HCT116 (cell line): ENCODE measurements around the gene CDKN1C. TPM values are rescaled to one million over a fixed set of nuclear protein-coding genes. Genes with fewer than 3 reads are reported as not detected.

Source experiments
- ATAC-seq: fragments of 200-7000 bp; cut with Tn5 transposase; 2 replicates; pipeline ENCODE4 v1.9.1; 2020; ENCODE audit warnings: mild to moderate bottlenecking, moderate library complexity
- BruUV-seq: library from RNA; stranded (reverse); fragments of 400-500 nt; replicated peaks from 2 replicates; lab custom pipeline; 2021; lab: Mats Ljungman, UMichigan
- CTCF ChIA-PET: fragments of 300-600 bp; sonication (Branson Sonifier 250); formaldehyde crosslinking; loops from one replicate; lab custom pipeline; 2021; ENCODE audit warnings: antibody characterized with exemption; lab: Charles Lee
- POLR2A ChIA-PET: fragments of 300-600, 350-600 bp; sonication (Branson Sonifier 250); formaldehyde crosslinking; loops from one replicate; lab custom pipeline; 2021; ENCODE audit warnings: antibody characterized with exemption; lab: Charles Lee
- RAD21 ChIA-PET, 2 experiments: fragments of 300-600 bp; sonication (Branson Sonifier 250); formaldehyde crosslinking; loops; one replicate each; lab custom pipeline; 2023; ENCODE audit warnings: low total read pairs in 2 of 2; ENCODE audit not compliant: uncharacterized antibody in 2 of 2, unreplicated experiment in 2 of 2, low non-redundant PET in 1 of 2; lab: Charles Lee
- DNase-seq: peaks from one replicate; pipeline ENCODE4 v3.0.0-alpha.2; 2010; ENCODE audit warnings: low read depth, low spot score
- H2AFZ ChIP-seq: fragments of 200-600 bp; shearing (Covaris generic), sonication (generic); 2 replicates; pipeline ENCODE4 v1.6.1; 2017; ENCODE audit warnings: low read depth, mixed run types, mixed read lengths, antibody characterized with exemption, low read length; ENCODE audit not compliant: poor library complexity, severe bottlenecking
- H3K27ac ChIP-seq: 2 replicates; pipeline ENCODE4 v1.5.1; 2012; ENCODE audit warnings: low read depth, low read length
- H3K27me3 ChIP-seq: fragments of 200-600 bp; sonication (generic); 2 replicates; pipeline ENCODE4 v1.6.1; 2016; ENCODE audit warnings: mixed run types, low read length, mixed read lengths; ENCODE audit not compliant: insufficient read depth
- H3K36me3 ChIP-seq, 2 experiments: fragments of 200-500 bp in 1 of 2; fragments of 200-600 bp in 1 of 2; sonication (Bioruptor generic) in 1 of 2; sonication (generic) in 1 of 2; 2 replicates each; pipeline versions ENCODE4 v1.5.1 to v1.6.1; 2014 to 2016; ENCODE audit warnings: low read length in 2 of 2, inconsistent platforms in 1 of 2, mixed read lengths in 1 of 2, mixed run types in 1 of 2; ENCODE audit not compliant: insufficient read depth in 2 of 2, control insufficient read depth in 1 of 2
- H3K4me1 ChIP-seq, 2 experiments: fragments of 200-600 bp in 1 of 2; sonication (generic) in 1 of 2; 2 replicates each; pipeline versions ENCODE4 v1.5.1 to v1.6.1; 2012 to 2017; ENCODE audit warnings: low read length in 2 of 2, inconsistent platforms in 1 of 2, mild to moderate bottlenecking in 1 of 2, mixed read lengths in 1 of 2, mixed run types in 1 of 2, moderate library complexity in 1 of 2; ENCODE audit not compliant: insufficient read depth in 2 of 2, control insufficient read depth in 1 of 2
- H3K4me2 ChIP-seq: fragments of 200-600 bp; sonication (generic); 2 replicates; pipeline ENCODE4 v1.6.1; 2017; ENCODE audit warnings: mixed run types, low read length, mixed read lengths
- H3K4me3 ChIP-seq, 2 experiments: fragments of 200-600 bp in 1 of 2; sonication (generic) in 1 of 2; replicated peaks in 1 of 2; 2 replicates each; pipeline ENCODE4 v1.5.1; 2011 to 2016; ENCODE audit warnings: low read length in 2 of 2, control low read depth in 1 of 2, low read depth in 1 of 2, mild to moderate bottlenecking in 1 of 2, mixed read lengths in 1 of 2, mixed run types in 1 of 2
- H3K79me2 ChIP-seq: fragments of 200-600 bp; sonication (generic); 2 replicates; pipeline ENCODE4 v1.6.1; 2017; ENCODE audit warnings: mild to moderate bottlenecking, mixed run types, low read length, moderate library complexity, mixed read lengths; ENCODE audit not compliant: insufficient read depth
- H3K9ac ChIP-seq: fragments of 200-600 bp; sonication (generic); 2 replicates; pipeline ENCODE4 v1.6.1; 2016; ENCODE audit warnings: low read length, mixed read lengths
- H3K9me2 ChIP-seq: fragments of 200-600 bp; sonication (generic), shearing (Covaris generic); 2 replicates; pipeline ENCODE4 v1.6.1; 2017; ENCODE audit warnings: mixed run types, mild to moderate bottlenecking, moderate library complexity; ENCODE audit not compliant: insufficient read depth
- H3K9me3 ChIP-seq, 2 experiments: fragments of 200-500 bp in 1 of 2; fragments of 200-600 bp in 1 of 2; sonication (Bioruptor generic) in 1 of 2; sonication (generic) in 1 of 2; 2 replicates each; pipeline ENCODE4 v1.6.1; 2014 to 2017; ENCODE audit warnings: low read length in 2 of 2, mixed read lengths in 2 of 2, inconsistent platforms in 1 of 2, low read depth in 1 of 2, mild to moderate bottlenecking in 1 of 2, mixed run types in 1 of 2, moderate library complexity in 1 of 2; ENCODE audit not compliant: control insufficient read depth in 1 of 2, insufficient read depth in 1 of 2
- H4K20me1 ChIP-seq: fragments of 200-600 bp; sonication (generic), shearing (Covaris generic); 2 replicates; pipeline ENCODE4 v1.6.1; 2017; ENCODE audit warnings: mixed run types, mild to moderate bottlenecking, moderate library complexity; ENCODE audit not compliant: insufficient read depth
- CBX3 ChIP-seq: IDR thresholded peaks from 2 replicates; pipeline ENCODE4 v1.6.1; 2012; ENCODE audit warnings: low read depth
- CEBPB ChIP-seq: IDR thresholded peaks from 2 replicates; pipeline ENCODE4 v1.6.1; 2012; ENCODE audit warnings: low read depth
- EGR1 ChIP-seq: IDR thresholded peaks from 2 replicates; pipeline ENCODE4 v1.6.1; 2012; ENCODE audit warnings: low read depth
- ELF1 ChIP-seq: IDR thresholded peaks from 2 replicates; pipeline ENCODE4 v1.6.1; 2012; ENCODE audit warnings: low read depth, borderline replicate concordance
- EZH2 ChIP-seq: fragments of 200-600 bp; sonication (generic); IDR thresholded peaks from 2 replicates; pipeline ENCODE4 v1.6.1; 2017; ENCODE audit warnings: antibody characterized with exemption, mixed run types
- FOSL1 ChIP-seq: IDR thresholded peaks from 2 replicates; pipeline ENCODE4 v1.6.1; 2012; ENCODE audit warnings: low read depth
- JUND ChIP-seq: IDR thresholded peaks from 2 replicates; pipeline ENCODE4 v1.6.1; 2012
- POLR2A ChIP-seq: IDR thresholded peaks from 2 replicates; pipeline ENCODE4 v1.7.0; 2011; ENCODE audit warnings: borderline replicate concordance; ENCODE audit not compliant: insufficient read depth, insufficient read length; ENCODE audit errors: extremely low read depth
- POLR2AphosphoS5 ChIP-seq: IDR thresholded peaks from 2 replicates; pipeline ENCODE4 v1.6.1; 2011; ENCODE audit warnings: mild to moderate bottlenecking, low read depth, low read length, moderate library complexity
- RAD21 ChIP-seq: IDR thresholded peaks from 2 replicates; pipeline ENCODE4 v1.6.1; 2012; ENCODE audit warnings: low read depth, mild to moderate bottlenecking
- SIN3A ChIP-seq: IDR thresholded peaks from 2 replicates; pipeline ENCODE4 v1.6.1; 2012; ENCODE audit warnings: low read depth
- SP1 ChIP-seq: IDR thresholded peaks from 2 replicates; pipeline ENCODE4 v1.6.1; 2012; ENCODE audit warnings: low read depth
- SRF ChIP-seq: IDR thresholded peaks from 2 replicates; pipeline ENCODE4 v1.6.1; 2012; ENCODE audit warnings: low read depth
- TCF7L2 ChIP-seq: IDR thresholded peaks from 2 replicates; pipeline ENCODE4 v1.7.0; 2011; ENCODE audit warnings: borderline replicate concordance, inconsistent platforms; ENCODE audit not compliant: insufficient read depth, insufficient read length; ENCODE audit errors: extremely low read depth
- YY1 ChIP-seq: IDR thresholded peaks from 2 replicates; pipeline ENCODE4 v1.6.1; 2011; ENCODE audit warnings: low read length, low read depth, moderate library complexity, mild to moderate bottlenecking; ENCODE audit not compliant: insufficient replicate concordance; ENCODE audit errors: extremely low read depth
- ZFX ChIP-seq: fragments of 450-650 bp; IDR thresholded peaks from 2 replicates; pipeline ENCODE4 v1.6.1; 2017
- ZNF274 ChIP-seq: fragments of 200-500 bp; sonication (Bioruptor generic); IDR thresholded peaks from 2 replicates; pipeline ENCODE4 v1.6.1; 2014; ENCODE audit warnings: mild to moderate bottlenecking, low read depth, low read length, inconsistent platforms
- intact Hi-C: fragments of 100-400 bp; cut with micrococcal nuclease; formaldehyde crosslinking; loops from 2 replicates; pipeline ENCODE4 v1.10.0; 2022
- total RNA-seq: library from RNA; stranded (reverse); gene quantifications from one replicate; pipeline ENCODE4 v1.2.1, GENCODE V29; 2021; ENCODE audit not compliant: unreplicated experiment
- TF ChIP-seq, protein P1 (sequence below): IDR thresholded peaks from 2 replicates; pipeline ENCODE4 v1.6.1; 2012
- TF ChIP-seq, protein P2 (sequence below): IDR thresholded peaks from 2 replicates; pipeline ENCODE4 v1.6.1; 2012
- TF ChIP-seq, protein P3 (sequence below): IDR thresholded peaks from 2 replicates; pipeline ENCODE4 v1.6.1; 2011; ENCODE audit warnings: mild to moderate bottlenecking, low read length, moderate library complexity; ENCODE audit not compliant: insufficient replicate concordance; ENCODE audit errors: extremely low read depth

CDKN1C gene
- total RNA-seq, 1 experiment from 2014 or later, result 24.0 TPM

DNA sequence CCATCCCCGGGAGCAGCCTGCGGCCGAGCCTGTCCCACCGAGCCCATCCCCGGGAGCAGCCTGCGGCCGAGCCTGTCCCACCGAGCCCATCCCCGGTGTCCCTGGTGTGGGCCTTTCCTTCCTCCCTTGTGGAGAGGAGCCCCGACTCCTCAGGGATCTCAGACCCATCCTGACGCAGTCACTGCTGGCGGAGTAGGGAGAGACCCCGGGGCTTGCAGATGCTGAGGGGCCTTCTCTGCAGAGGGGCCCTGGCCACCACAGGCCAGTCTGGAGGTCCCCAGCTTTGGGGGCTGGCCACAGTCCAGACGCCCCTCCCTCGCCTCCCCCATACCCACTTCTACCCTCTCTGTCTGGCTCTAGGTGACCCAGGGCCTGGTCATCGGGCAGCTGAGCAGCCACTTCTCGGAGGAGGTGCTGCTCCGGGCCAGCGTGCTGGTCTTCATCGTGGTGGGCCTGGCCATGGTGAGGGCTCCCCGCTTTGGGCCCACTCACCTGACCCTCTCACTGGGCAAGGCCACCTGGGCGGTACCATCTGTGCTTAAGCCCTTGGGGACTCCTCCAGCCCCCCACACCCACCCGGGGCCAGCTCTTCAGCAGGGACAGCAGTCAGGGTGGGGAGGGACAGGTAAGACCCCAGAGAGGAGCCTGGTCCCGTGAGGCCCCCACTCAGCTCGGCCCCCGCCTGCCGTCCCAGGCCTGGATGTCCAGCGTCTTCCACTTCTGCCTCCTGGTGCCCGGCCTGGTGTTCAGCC is 36.3 kb upstream of the CDKN1C start:
- TF ChIP-seq SP1 (no peak), ELF1 (no peak), JUND (no peak), SRF (no peak), POLR2AphosphoS5 (no peak), CBX3 (no peak), TCF7L2 (no peak), RAD21 (no peak), EGR1 (no peak), POLR2A (no peak), SIN3A (no peak), ZFX (no peak), EZH2 (no peak), YY1 (no peak), ZNF274 (no peak), FOSL1 (no peak), CEBPB (no peak)
- TF ChIP-seq, protein P1, sequence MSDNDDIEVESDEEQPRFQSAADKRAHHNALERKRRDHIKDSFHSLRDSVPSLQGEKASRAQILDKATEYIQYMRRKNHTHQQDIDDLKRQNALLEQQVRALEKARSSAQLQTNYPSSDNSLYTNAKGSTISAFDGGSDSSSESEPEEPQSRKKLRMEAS, result no peak
- TF ChIP-seq, protein P2, sequence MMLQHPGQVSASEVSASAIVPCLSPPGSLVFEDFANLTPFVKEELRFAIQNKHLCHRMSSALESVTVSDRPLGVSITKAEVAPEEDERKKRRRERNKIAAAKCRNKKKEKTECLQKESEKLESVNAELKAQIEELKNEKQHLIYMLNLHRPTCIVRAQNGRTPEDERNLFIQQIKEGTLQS, result no peak
- TF ChIP-seq, protein P3, sequence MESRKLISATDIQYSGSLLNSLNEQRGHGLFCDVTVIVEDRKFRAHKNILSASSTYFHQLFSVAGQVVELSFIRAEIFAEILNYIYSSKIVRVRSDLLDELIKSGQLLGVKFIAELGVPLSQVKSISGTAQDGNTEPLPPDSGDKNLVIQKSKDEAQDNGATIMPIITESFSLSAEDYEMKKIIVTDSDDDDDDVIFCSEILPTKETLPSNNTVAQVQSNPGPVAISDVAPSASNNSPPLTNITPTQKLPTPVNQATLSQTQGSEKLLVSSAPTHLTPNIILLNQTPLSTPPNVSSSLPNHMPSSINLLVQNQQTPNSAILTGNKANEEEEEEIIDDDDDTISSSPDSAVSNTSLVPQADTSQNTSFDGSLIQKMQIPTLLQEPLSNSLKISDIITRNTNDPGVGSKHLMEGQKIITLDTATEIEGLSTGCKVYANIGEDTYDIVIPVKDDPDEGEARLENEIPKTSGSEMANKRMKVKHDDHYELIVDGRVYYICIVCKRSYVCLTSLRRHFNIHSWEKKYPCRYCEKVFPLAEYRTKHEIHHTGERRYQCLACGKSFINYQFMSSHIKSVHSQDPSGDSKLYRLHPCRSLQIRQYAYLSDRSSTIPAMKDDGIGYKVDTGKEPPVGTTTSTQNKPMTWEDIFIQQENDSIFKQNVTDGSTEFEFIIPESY, result no peak
- TF ChIP-seq, all 23 proteins: peak for 0
- H3K4me2 ChIP-seq, result no peak overlapping the region
- H3K27ac ChIP-seq, result no peak overlapping the region
- H3K4me1 ChIP-seq, result peaks cover 11 to 28% of the 10 kb centered on the region in 2 experiments
- peaks cover 8% of the 10 kb centered on the region for H3K79me2 ChIP-seq
- no peaks in the 10 kb centered on the region for H3K9me3 ChIP-seq
- no peaks in the 10 kb centered on the region for H4K20me1 ChIP-seq
- intact Hi-C loops, result no loop called here
- RAD21 ChIA-PET, result no interaction called here
- H3K9me2 ChIP-seq, result no peaks in the 10 kb centered on the region
- DNase-seq (no peak), ATAC-seq (no peak)
- CTCF ChIA-PET, result no interaction called here
- no peak overlapping the region for H3K9ac ChIP-seq
- H3K4me3 ChIP-seq, result no peak overlapping the region
- no peaks in the 10 kb centered on the region for H3K27me3 ChIP-seq
- no peaks in the 10 kb centered on the region; a peak in 1 of 4 replicates for H3K36me3 ChIP-seq
- no TSS peak for BruUV-seq
- H2AFZ ChIP-seq, result no peak overlapping the region
- POLR2A ChIA-PET, result interaction anchor here (0.8 to 4.0 kb wide), 2 partner anchors 8 to 9 kb away, joined by 3 to 19 read pairs; partner anchors contain the start of gene PHLDA2
